A673 (cell line): Measurements from ENCODE around the gene CCNI. TPM values are rescaled to one million over a fixed set of nuclear protein-coding genes. Genes with fewer than 3 reads are reported as not detected.

Experiments
- BruUV-seq: library from RNA; stranded (reverse); fragments of 400-500 nt; replicated peaks from 2 replicates; lab custom pipeline; 2021; lab: Mats Ljungman, UMichigan
- CTCF ChIA-PET: fragments of 300-600 bp; sonication (Branson Sonifier 250); formaldehyde crosslinking; loops from one replicate; lab custom pipeline; 2022; ENCODE audit warnings: antibody characterized with exemption; lab: Charles Lee
- POLR2A ChIA-PET: fragments of 300-600 bp; sonication (Branson Sonifier 250); formaldehyde crosslinking; loops from one replicate; lab custom pipeline; 2022; ENCODE audit warnings: antibody characterized with exemption; ENCODE audit not compliant: low non-redundant PET; lab: Charles Lee
- DNase-seq: peaks from one replicate; pipeline ENCODE4 v3.0.0-alpha.2; 2015; ENCODE audit warnings: low spot score
- H3K27ac ChIP-seq: fragments of 200-600 bp; sonication (generic); 2 replicates; pipeline ENCODE4 v1.5.1; 2016; ENCODE audit warnings: mixed run types, low read depth, mild to moderate bottlenecking, mixed read lengths, antibody characterized with exemption, low read length; ENCODE audit not compliant: poor library complexity, severe bottlenecking
- H3K27me3 ChIP-seq: fragments of 200-600 bp; sonication (generic); replicated peaks from 2 replicates; pipeline ENCODE4 v1.6.1; 2017; ENCODE audit warnings: mixed run types, low read depth, mild to moderate bottlenecking, mixed read lengths, antibody characterized with exemption, low read length; ENCODE audit not compliant: insufficient read depth, poor library complexity
- H3K36me3 ChIP-seq: fragments of 200-600 bp; sonication (generic); 2 replicates; pipeline ENCODE4 v1.6.1; 2016; ENCODE audit warnings: mixed run types, mild to moderate bottlenecking, mixed read lengths, antibody characterized with exemption, low read length; ENCODE audit not compliant: insufficient read depth, poor library complexity, severe bottlenecking
- H3K4me1 ChIP-seq: fragments of 200-600 bp; sonication (generic); 2 replicates; pipeline ENCODE4 v1.6.1; 2017; ENCODE audit warnings: mixed run types, mild to moderate bottlenecking, mixed read lengths, antibody characterized with exemption, low read length; ENCODE audit not compliant: insufficient read depth, poor library complexity, severe bottlenecking
- H3K4me3 ChIP-seq: fragments of 200-600 bp; sonication (generic); 2 replicates; pipeline ENCODE4 v1.5.1; 2016; ENCODE audit warnings: low read depth, mixed run types, mild to moderate bottlenecking, mixed read lengths, low read length; ENCODE audit not compliant: poor library complexity, severe bottlenecking
- H3K9me3 ChIP-seq: fragments of 200-600 bp; sonication (generic); 2 replicates; pipeline ENCODE4 v1.6.1; 2016; ENCODE audit warnings: mixed run types, low read depth, mild to moderate bottlenecking, mixed read lengths, antibody characterized with exemption, low read length; ENCODE audit not compliant: poor library complexity, severe bottlenecking
- EZH2 ChIP-seq: fragments of 200-600 bp; sonication (generic); IDR thresholded peaks from 2 replicates; pipeline ENCODE4 v1.6.1; 2017; ENCODE audit warnings: borderline replicate concordance, low read depth, mild to moderate bottlenecking, mixed read lengths, antibody characterized with exemption, low read length; ENCODE audit not compliant: poor library complexity, severe bottlenecking
- intact Hi-C: fragments of 100-400 bp; cut with micrococcal nuclease; formaldehyde crosslinking; loops from one replicate; pipeline ENCODE4 v1.10.0; 2022; ENCODE audit not compliant: unreplicated experiment
- total RNA-seq: library from RNA; stranded (reverse); gene quantifications from 2 replicates; pipeline ENCODE4 v1.2.3, GENCODE V29; 2021
- TF ChIP-seq, protein P1 (sequence below): fragments of 300-800, 200-600 bp; sonication (generic); conservative IDR thresholded peaks from 2 replicates; pipeline ENCODE4 v1.5.1; 2017; ENCODE audit warnings: low read depth, mild to moderate bottlenecking, antibody characterized with exemption, low read length, moderate library complexity, mixed read lengths

CCNI gene
- total RNA-seq, 1 experiment from 2014 or later, result 134 TPM

DNA sequence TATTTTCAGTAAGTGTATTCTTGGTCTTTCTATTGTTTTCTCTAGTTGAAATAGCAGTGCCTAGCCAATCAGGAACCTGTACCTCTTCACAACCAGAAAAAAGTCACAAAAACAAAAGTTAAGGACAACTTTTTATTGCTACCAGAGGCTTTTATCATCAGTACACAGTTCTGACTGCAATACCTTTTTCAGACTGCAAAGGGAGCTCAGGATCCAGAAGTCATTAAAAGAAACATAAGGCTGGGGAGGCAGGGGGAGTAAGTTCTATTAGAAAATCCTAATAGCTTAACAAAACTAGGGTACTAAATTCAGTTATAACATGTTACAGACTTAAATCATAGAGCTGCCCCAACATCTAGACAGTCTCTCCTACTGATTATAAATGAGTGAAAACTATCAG lies 28.8 kb downstream of the CCNI start:
- intact Hi-C loops, result no loop called here
- Histone ChIP-seq H3K27me3 (no peaks in the 10 kb centered on the region), H3K4me1 (no peaks in the 10 kb centered on the region), H3K9me3 (no peaks in the 10 kb centered on the region), H3K36me3 (peaks cover 32% of the 10 kb centered on the region), H3K27ac (no peak overlapping the region), H3K4me3 (no peak overlapping the region)
- ChIA-PET POLR2A (no interaction called here), CTCF (interaction anchor here (0.7 to 1.6 kb wide), 2 partner anchors 157 to 202 kb away, joined by 3 to 8 read pairs; no protein-coding TSS in a partner anchor)
- DNase-seq, result peak; percentile 6
- TF ChIP-seq, protein P1, sequence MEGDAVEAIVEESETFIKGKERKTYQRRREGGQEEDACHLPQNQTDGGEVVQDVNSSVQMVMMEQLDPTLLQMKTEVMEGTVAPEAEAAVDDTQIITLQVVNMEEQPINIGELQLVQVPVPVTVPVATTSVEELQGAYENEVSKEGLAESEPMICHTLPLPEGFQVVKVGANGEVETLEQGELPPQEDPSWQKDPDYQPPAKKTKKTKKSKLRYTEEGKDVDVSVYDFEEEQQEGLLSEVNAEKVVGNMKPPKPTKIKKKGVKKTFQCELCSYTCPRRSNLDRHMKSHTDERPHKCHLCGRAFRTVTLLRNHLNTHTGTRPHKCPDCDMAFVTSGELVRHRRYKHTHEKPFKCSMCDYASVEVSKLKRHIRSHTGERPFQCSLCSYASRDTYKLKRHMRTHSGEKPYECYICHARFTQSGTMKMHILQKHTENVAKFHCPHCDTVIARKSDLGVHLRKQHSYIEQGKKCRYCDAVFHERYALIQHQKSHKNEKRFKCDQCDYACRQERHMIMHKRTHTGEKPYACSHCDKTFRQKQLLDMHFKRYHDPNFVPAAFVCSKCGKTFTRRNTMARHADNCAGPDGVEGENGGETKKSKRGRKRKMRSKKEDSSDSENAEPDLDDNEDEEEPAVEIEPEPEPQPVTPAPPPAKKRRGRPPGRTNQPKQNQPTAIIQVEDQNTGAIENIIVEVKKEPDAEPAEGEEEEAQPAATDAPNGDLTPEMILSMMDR, result peak; percentile 27; the same call in 1 of the 2 replicates
- TF ChIP-seq EZH2, result no peak
- no TSS peak for BruUV-seq

DNA sequence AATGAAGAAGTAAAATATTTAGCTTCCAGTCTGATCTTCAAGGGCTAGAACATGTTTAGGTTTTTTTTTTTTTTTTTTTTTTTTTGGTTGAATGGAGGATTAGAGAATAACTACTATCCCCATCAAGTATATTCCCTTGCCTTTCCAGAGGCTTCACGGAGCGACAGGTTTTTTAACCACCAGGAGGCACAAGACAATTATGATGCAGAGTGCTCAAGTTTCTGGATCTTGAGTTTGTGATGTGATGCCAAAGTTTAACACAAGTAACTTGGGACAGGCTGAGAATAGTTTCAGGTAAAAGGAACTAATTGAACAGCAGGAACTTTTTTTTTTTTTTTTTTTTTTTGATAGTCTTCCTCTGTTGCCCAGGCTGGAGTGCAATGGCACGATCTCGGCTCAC lies 30.3 kb downstream of the CCNI start:
- H3K4me3 ChIP-seq, result no peak overlapping the region
- BruUV-seq, result no TSS peak
- peaks cover 22% of the 10 kb centered on the region for H3K36me3 ChIP-seq
- intact Hi-C loops, result loop anchor here (2.0 kb wide), 1 partner anchor 535 kb away; no protein-coding TSS in a partner anchor
- H3K4me1 ChIP-seq, result no peaks in the 10 kb centered on the region
- ChIA-PET CTCF (interaction anchor here (0.7 kb wide), 1 partner anchor 1047 kb away, joined by 4 read pairs; no protein-coding TSS in a partner anchor), POLR2A (no interaction called here)
- DNase-seq, result peak; percentile 14
- no peak overlapping the region for H3K27ac ChIP-seq
- TF ChIP-seq, protein P1, result no peak
- TF ChIP-seq EZH2, result no peak
- H3K9me3 ChIP-seq, result no peaks in the 10 kb centered on the region
- H3K27me3 ChIP-seq, result no peaks in the 10 kb centered on the region

DNA sequence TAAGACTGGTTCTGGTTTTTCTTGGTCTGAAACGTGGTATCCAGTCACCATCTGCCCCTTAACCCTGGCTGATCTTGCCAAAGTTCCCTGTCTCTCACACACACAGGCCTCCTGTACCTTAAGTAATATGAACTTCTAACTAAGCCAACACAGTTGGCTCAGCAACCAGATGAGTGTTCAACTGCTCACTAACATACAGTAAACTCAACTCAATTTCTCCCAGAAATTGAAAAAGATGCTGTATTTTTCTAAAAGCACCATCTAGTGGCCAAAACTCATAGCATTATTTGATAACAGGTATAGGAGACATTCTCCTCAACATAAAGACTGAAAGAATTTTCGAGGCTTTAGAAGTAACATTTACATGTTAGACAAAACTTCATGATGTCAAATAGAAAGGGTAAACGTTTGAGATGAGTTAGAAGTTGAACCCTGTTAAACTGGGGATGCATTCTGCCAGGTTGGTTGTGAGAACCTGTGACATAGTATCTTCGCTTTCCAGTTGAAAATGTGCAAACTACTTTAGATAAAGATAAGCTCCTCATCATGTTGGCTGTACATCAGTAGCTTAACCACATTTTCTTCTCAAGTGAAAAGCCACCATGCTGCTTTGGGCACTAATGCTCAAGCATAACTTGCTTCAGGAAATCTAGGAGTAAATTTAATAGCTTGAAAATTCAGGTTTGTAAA lies 31.2 kb downstream of the CCNI start:
- ChIA-PET CTCF (no interaction called here), POLR2A (no interaction called here)
- TF ChIP-seq, protein P1, result peak; percentile 58
- TF ChIP-seq EZH2, result no peak
- no peak overlapping the region for H3K4me3 ChIP-seq
- H3K27ac ChIP-seq, result no peak overlapping the region
- intact Hi-C loops, result loop anchor here (2.0 kb wide), 1 partner anchor 534 kb away; no protein-coding TSS in a partner anchor
- H3K4me1 ChIP-seq, result no peaks in the 10 kb centered on the region
- peak; percentile 34 for DNase-seq
- no peaks in the 10 kb centered on the region for H3K9me3 ChIP-seq
- no peaks in the 10 kb centered on the region for H3K27me3 ChIP-seq
- H3K36me3 ChIP-seq, result peaks cover 19% of the 10 kb centered on the region
- no TSS peak for BruUV-seq
